ENCODE measurements around the gene PNMT. TPM values are rescaled to one million over a fixed set of nuclear protein-coding genes. Genes with fewer than 3 reads are reported as not detected.

The PNMT gene
- total and polyA plus RNA-seq, 2 experiments from 2014 or later = 1.9 to 2.5 TPM

DNA sequence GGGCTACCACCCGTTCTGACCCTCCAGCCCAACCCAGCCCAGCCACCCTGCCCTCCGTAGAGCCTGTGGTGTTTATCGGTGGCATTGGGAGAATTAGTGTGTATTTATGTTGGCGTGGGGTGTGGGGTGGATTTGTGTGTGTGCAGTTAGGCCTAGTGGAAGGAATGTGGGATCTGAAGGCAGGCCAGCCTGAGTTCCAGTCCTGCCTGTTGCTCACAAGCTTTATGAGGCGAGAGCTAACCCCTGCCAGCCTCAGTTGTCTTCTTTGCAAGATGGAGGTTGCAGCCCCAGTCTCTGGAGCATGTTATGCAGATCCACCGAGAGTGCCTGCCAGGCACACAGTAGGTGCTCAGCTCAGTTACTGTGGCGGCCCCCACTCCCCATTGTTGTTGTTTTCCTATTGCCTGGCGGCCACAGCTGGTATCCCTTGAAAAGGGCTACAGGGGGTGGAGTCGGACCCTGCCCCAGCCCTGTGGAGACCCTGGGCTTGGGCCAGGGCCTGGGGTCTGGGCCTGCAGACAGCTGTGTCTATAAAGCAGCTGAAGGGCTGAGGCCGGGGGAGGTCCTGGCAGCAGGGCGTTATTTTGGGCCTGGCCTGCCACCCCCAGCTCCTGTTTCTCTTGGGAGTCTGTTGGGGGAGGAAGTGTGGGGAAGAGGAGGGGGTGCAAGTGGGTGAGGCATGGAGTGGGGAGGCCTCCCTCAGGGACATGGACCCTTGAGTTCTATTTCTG lies 36.7 kb downstream of the PNMT start:
- DNase-seq (ENCODE audit: low spot score) = peak; percentile 41

More for the DNA sequence above, 36.7 kb downstream of the PNMT start:
- H3K4me1 ChIP-seq (ENCODE audit: insufficient read depth) = peaks cover 47% of the 10 kb centered on the region
- H3K27ac ChIP-seq (ENCODE audit: low read depth) = peak overlapping the region; percentile 79
- H3K4me3 ChIP-seq = no peak overlapping the region
- no peak overlapping the region for H2AFZ ChIP-seq
- H3K4me3 Mint-ChIP-seq = peak overlapping the region; percentile 32; the same call in 1 of the 3 replicates
- TF ChIP-seq CREB1 (CRISPR knock-in tag; IDR thresholded peaks at IDR 0.05; ENCODE audit: low read depth) (no peak), EZH2 (IDR thresholded peaks at IDR 0.05; ENCODE audit: low read depth, unreplicated experiment) (no peak), POLR2AphosphoS5 (IDR thresholded peaks at IDR 0.05; ENCODE audit: low read depth) (no peak), NANOG (IDR thresholded peaks at IDR 0.05; ENCODE audit: borderline replicate concordance) (no peak), ZNF114 (CRISPR knock-in tag; IDR thresholded peaks at IDR 0.05) (no peak), ZNF331 (CRISPR knock-in tag; IDR thresholded peaks at IDR 0.05; ENCODE audit: low read depth) (no peak), STAT1 (IDR thresholded peaks at IDR 0.05; ENCODE audit: unreplicated experiment) (no peak), EZH2phosphoT487 (IDR thresholded peaks at IDR 0.05; ENCODE audit: unreplicated experiment) (no peak), JUNB (IDR thresholded peaks at IDR 0.05; ENCODE audit: unreplicated experiment) (no peak)
- TF ChIP-seq, protein P1, sequence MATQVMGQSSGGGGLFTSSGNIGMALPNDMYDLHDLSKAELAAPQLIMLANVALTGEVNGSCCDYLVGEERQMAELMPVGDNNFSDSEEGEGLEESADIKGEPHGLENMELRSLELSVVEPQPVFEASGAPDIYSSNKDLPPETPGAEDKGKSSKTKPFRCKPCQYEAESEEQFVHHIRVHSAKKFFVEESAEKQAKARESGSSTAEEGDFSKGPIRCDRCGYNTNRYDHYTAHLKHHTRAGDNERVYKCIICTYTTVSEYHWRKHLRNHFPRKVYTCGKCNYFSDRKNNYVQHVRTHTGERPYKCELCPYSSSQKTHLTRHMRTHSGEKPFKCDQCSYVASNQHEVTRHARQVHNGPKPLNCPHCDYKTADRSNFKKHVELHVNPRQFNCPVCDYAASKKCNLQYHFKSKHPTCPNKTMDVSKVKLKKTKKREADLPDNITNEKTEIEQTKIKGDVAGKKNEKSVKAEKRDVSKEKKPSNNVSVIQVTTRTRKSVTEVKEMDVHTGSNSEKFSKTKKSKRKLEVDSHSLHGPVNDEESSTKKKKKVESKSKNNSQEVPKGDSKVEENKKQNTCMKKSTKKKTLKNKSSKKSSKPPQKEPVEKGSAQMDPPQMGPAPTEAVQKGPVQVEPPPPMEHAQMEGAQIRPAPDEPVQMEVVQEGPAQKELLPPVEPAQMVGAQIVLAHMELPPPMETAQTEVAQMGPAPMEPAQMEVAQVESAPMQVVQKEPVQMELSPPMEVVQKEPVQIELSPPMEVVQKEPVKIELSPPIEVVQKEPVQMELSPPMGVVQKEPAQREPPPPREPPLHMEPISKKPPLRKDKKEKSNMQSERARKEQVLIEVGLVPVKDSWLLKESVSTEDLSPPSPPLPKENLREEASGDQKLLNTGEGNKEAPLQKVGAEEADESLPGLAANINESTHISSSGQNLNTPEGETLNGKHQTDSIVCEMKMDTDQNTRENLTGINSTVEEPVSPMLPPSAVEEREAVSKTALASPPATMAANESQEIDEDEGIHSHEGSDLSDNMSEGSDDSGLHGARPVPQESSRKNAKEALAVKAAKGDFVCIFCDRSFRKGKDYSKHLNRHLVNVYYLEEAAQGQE (IDR thresholded peaks at IDR 0.05; ENCODE audit: unreplicated experiment) = no peak
- TF ChIP-seq, protein P2, sequence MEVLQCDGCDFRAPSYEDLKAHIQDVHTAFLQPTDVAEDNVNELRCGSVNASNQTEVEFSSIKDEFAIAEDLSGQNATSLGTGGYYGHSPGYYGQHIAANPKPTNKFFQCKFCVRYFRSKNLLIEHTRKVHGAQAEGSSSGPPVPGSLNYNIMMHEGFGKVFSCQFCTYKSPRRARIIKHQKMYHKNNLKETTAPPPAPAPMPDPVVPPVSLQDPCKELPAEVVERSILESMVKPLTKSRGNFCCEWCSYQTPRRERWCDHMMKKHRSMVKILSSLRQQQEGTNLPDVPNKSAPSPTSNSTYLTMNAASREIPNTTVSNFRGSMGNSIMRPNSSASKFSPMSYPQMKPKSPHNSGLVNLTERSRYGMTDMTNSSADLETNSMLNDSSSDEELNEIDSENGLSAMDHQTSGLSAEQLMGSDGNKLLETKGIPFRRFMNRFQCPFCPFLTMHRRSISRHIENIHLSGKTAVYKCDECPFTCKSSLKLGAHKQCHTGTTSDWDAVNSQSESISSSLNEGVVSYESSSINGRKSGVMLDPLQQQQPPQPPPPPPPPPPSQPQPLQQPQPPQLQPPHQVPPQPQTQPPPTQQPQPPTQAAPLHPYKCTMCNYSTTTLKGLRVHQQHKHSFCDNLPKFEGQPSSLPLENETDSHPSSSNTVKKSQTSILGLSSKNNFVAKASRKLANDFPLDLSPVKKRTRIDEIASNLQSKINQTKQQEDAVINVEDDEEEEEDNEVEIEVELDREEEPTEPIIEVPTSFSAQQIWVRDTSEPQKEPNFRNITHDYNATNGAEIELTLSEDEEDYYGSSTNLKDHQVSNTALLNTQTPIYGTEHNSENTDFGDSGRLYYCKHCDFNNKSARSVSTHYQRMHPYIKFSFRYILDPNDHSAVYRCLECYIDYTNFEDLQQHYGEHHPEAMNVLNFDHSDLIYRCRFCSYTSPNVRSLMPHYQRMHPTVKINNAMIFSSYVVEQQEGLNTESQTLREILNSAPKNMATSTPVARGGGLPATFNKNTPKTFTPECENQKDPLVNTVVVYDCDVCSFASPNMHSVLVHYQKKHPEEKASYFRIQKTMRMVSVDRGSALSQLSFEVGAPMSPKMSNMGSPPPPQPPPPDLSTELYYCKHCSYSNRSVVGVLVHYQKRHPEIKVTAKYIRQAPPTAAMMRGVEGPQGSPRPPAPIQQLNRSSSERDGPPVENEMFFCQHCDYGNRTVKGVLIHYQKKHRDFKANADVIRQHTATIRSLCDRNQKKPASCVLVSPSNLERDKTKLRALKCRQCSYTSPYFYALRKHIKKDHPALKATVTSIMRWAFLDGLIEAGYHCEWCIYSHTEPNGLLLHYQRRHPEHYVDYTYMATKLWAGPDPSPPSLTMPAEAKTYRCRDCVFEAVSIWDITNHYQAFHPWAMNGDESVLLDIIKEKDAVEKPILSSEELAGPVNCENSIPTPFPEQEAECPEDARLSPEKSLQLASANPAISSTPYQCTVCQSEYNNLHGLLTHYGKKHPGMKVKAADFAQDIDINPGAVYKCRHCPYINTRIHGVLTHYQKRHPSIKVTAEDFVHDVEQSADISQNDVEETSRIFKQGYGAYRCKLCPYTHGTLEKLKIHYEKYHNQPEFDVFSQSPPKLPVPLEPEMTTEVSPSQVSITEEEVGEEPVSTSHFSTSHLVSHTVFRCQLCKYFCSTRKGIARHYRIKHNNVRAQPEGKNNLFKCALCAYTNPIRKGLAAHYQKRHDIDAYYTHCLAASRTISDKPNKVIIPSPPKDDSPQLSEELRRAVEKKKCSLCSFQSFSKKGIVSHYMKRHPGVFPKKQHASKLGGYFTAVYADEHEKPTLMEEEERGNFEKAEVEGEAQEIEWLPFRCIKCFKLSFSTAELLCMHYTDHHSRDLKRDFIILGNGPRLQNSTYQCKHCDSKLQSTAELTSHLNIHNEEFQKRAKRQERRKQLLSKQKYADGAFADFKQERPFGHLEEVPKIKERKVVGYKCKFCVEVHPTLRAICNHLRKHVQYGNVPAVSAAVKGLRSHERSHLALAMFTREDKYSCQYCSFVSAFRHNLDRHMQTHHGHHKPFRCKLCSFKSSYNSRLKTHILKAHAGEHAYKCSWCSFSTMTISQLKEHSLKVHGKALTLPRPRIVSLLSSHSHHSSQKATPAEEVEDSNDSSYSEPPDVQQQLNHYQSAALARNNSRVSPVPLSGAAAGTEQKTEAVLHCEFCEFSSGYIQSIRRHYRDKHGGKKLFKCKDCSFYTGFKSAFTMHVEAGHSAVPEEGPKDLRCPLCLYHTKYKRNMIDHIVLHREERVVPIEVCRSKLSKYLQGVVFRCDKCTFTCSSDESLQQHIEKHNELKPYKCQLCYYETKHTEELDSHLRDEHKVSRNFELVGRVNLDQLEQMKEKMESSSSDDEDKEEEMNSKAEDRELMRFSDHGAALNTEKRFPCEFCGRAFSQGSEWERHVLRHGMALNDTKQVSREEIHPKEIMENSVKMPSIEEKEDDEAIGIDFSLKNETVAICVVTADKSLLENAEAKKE (CRISPR knock-in tag; IDR thresholded peaks at IDR 0.05) = no peak
- TF ChIP-seq, protein P3, sequence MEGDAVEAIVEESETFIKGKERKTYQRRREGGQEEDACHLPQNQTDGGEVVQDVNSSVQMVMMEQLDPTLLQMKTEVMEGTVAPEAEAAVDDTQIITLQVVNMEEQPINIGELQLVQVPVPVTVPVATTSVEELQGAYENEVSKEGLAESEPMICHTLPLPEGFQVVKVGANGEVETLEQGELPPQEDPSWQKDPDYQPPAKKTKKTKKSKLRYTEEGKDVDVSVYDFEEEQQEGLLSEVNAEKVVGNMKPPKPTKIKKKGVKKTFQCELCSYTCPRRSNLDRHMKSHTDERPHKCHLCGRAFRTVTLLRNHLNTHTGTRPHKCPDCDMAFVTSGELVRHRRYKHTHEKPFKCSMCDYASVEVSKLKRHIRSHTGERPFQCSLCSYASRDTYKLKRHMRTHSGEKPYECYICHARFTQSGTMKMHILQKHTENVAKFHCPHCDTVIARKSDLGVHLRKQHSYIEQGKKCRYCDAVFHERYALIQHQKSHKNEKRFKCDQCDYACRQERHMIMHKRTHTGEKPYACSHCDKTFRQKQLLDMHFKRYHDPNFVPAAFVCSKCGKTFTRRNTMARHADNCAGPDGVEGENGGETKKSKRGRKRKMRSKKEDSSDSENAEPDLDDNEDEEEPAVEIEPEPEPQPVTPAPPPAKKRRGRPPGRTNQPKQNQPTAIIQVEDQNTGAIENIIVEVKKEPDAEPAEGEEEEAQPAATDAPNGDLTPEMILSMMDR (conservative IDR thresholded peaks at IDR 0.05; ENCODE audit: low read depth in 2 of 2) = no peak
- TF ChIP-seq, protein P4, sequence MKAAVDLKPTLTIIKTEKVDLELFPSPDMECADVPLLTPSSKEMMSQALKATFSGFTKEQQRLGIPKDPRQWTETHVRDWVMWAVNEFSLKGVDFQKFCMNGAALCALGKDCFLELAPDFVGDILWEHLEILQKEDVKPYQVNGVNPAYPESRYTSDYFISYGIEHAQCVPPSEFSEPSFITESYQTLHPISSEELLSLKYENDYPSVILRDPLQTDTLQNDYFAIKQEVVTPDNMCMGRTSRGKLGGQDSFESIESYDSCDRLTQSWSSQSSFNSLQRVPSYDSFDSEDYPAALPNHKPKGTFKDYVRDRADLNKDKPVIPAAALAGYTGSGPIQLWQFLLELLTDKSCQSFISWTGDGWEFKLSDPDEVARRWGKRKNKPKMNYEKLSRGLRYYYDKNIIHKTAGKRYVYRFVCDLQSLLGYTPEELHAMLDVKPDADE (IDR thresholded peaks at IDR 0.05) = no peak
- H3K27me3 Mint-ChIP-seq (ENCODE audit: insufficient read depth, low read depth, poor library complexity) = peaks cover 2% of the 10 kb centered on the region
- peaks cover 75% of the 10 kb centered on the region for H3K79me2 ChIP-seq (replicated peaks; ENCODE audit: insufficient read depth)
- H4K20me1 ChIP-seq (replicated peaks; ENCODE audit: insufficient read depth) = peaks cover 32% of the 10 kb centered on the region
- peak; percentile 71 for ATAC-seq
- H3F3A ChIP-seq (replicated peaks; ENCODE audit: low read depth) = 0 out of 2 replicates have a peak, but pooled peaks cover 2% of the 10 kb centered on the region
- peak overlapping the region; percentile 94 for H3K27ac Mint-ChIP-seq
- no peaks in the 10 kb centered on the region for H3K27me3 ChIP-seq (ENCODE audit: insufficient read depth)
- peak overlapping the region; percentile 62 for H3K4me2 ChIP-seq
- no peaks in the 10 kb centered on the region for H3K9me3 Mint-ChIP-seq
- no peaks in the 10 kb centered on the region for H3K9me2 ChIP-seq (ENCODE audit: insufficient read depth)
- peaks cover 12% of the 10 kb centered on the region for H3K36me3 ChIP-seq (ENCODE audit: insufficient read depth)
- peaks cover 50% of the 10 kb centered on the region for H3K4me1 Mint-ChIP-seq
- H3K36me3 Mint-ChIP-seq (ENCODE audit: low read depth) = peaks cover 50% of the 10 kb centered on the region
